DND-41 (cell line): ENCODE data around the gene NINJ1.

Experiments
- ATAC-seq: fragments of 200-7000 bp; cut with Tn5 transposase; 3 replicates; pipeline ENCODE4 v1.9.1; 2021; ENCODE audit warnings: low read depth; ENCODE audit not compliant: insufficient read depth
- DNase-seq: peaks from one replicate; pipeline ENCODE4 v3.0.0-alpha.2; 2020
- H2AFZ ChIP-seq: 2 replicates; pipeline ENCODE4 v1.6.0; 2012; ENCODE audit warnings: low read depth, low read length
- H3K27ac ChIP-seq: 2 replicates; pipeline ENCODE4 v1.5.1; 2012; ENCODE audit warnings: low read length, inconsistent platforms
- H3K27me3 ChIP-seq: fragments of 200-600 bp; sonication (generic); 2 replicates; pipeline ENCODE4 v1.6.0; 2012; ENCODE audit warnings: low read length, mild to moderate bottlenecking, inconsistent platforms; ENCODE audit not compliant: insufficient read depth, poor library complexity
- H3K36me3 ChIP-seq: 2 replicates; pipeline ENCODE4 v1.5.1; 2012; ENCODE audit warnings: low read length, inconsistent platforms; ENCODE audit not compliant: insufficient read depth
- H3K4me1 ChIP-seq: 2 replicates; pipeline ENCODE4 v1.5.1; 2012; ENCODE audit warnings: mild to moderate bottlenecking, low read length; ENCODE audit not compliant: insufficient read depth
- H3K4me2 ChIP-seq: 2 replicates; pipeline ENCODE4 v1.6.0; 2012; ENCODE audit warnings: mild to moderate bottlenecking, moderate library complexity, low read length, inconsistent platforms; ENCODE audit not compliant: insufficient read depth
- H3K4me3 ChIP-seq, 2 experiments: fragments of 200-600 bp in 1 of 2; shearing (Covaris generic) in 1 of 2; 2 replicates each; pipeline ENCODE4 v1.5.1; 2012 to 2016; ENCODE audit warnings: inconsistent platforms in 2 of 2, low read length in 2 of 2, mild to moderate bottlenecking in 2 of 2, low read depth in 1 of 2, moderate library complexity in 1 of 2
- H3K79me2 ChIP-seq: 2 replicates; pipeline ENCODE4 v1.6.0; 2012; ENCODE audit warnings: low read length, inconsistent platforms; ENCODE audit not compliant: insufficient read depth
- H3K9ac ChIP-seq: 2 replicates; pipeline ENCODE4 v1.6.0; 2012; ENCODE audit warnings: low read depth, mild to moderate bottlenecking, inconsistent platforms, low read length, moderate library complexity
- H3K9me3 ChIP-seq: 2 replicates; pipeline ENCODE4 v1.5.1; 2012; ENCODE audit warnings: low read length, moderate library complexity, mild to moderate bottlenecking, inconsistent platforms; ENCODE audit not compliant: insufficient read depth, severe bottlenecking
- H4K20me1 ChIP-seq: 2 replicates; pipeline ENCODE4 v1.6.0; 2012; ENCODE audit warnings: low read length; ENCODE audit not compliant: insufficient read depth
- EZH2 ChIP-seq: IDR thresholded peaks from 3 replicates; pipeline ENCODE4 v1.6.1; 2012; ENCODE audit warnings: borderline replicate concordance, low read depth, mild to moderate bottlenecking, moderate library complexity, low read length, inconsistent platforms; ENCODE audit not compliant: severe bottlenecking
- TF ChIP-seq, protein P1 (sequence below): IDR thresholded peaks from 2 replicates; pipeline ENCODE4 v1.5.1; 2012; ENCODE audit warnings: borderline replicate concordance, low read length, moderate library complexity, mild to moderate bottlenecking; ENCODE audit not compliant: poor library complexity, severe bottlenecking; ENCODE audit errors: extremely low read depth

The NINJ1 gene

DNA sequence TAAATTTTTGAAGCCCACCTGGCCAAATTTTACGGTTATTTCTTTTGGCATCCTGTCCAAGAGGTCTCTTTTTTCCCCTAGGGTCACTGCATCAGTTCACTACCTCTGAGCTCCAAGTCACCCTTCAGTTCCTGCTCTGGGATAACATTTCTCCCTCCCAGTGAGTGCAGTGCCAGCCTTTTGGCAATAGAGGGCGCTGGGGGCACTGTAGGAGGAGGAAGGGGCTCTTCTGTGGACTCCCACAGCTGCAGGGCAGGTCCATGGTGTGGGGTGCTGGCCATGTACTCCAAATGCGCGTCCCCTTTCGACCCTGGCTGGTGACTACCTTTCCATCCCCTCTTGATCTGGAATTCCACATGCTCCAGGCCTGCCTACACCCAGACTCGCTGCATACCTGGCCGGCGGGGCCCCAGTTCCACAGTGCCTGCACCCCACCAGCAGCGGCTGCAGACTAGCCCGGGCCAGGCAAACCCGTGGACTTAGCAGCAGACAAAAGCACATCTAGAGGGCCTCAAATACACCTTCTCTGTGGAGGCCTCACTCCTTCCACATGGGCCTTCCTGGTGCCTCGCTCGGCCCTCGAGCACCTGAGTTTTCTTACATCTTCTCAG lies 20.3 kb upstream of the NINJ1 start:
- no peaks in the 10 kb centered on the region for H3K27me3 ChIP-seq
- no peak overlapping the region for H3K9ac ChIP-seq
- no peak overlapping the region for H3K4me3 ChIP-seq
- TF ChIP-seq, protein P1, sequence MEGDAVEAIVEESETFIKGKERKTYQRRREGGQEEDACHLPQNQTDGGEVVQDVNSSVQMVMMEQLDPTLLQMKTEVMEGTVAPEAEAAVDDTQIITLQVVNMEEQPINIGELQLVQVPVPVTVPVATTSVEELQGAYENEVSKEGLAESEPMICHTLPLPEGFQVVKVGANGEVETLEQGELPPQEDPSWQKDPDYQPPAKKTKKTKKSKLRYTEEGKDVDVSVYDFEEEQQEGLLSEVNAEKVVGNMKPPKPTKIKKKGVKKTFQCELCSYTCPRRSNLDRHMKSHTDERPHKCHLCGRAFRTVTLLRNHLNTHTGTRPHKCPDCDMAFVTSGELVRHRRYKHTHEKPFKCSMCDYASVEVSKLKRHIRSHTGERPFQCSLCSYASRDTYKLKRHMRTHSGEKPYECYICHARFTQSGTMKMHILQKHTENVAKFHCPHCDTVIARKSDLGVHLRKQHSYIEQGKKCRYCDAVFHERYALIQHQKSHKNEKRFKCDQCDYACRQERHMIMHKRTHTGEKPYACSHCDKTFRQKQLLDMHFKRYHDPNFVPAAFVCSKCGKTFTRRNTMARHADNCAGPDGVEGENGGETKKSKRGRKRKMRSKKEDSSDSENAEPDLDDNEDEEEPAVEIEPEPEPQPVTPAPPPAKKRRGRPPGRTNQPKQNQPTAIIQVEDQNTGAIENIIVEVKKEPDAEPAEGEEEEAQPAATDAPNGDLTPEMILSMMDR = peak; percentile 82
- no peak for TF ChIP-seq EZH2
- ATAC-seq = peak; percentile 82
- no peak overlapping the region for H3K27ac ChIP-seq
- no peaks in the 10 kb centered on the region for H3K4me1 ChIP-seq
- DNase-seq = peak; percentile 61
- no peak overlapping the region for H3K4me2 ChIP-seq
- H3K9me3 ChIP-seq = no peaks in the 10 kb centered on the region
- no peaks in the 10 kb centered on the region for H3K36me3 ChIP-seq
- no peaks in the 10 kb centered on the region for H4K20me1 ChIP-seq
- no peaks in the 10 kb centered on the region for H3K79me2 ChIP-seq
- no peak overlapping the region for H2AFZ ChIP-seq

DNA sequence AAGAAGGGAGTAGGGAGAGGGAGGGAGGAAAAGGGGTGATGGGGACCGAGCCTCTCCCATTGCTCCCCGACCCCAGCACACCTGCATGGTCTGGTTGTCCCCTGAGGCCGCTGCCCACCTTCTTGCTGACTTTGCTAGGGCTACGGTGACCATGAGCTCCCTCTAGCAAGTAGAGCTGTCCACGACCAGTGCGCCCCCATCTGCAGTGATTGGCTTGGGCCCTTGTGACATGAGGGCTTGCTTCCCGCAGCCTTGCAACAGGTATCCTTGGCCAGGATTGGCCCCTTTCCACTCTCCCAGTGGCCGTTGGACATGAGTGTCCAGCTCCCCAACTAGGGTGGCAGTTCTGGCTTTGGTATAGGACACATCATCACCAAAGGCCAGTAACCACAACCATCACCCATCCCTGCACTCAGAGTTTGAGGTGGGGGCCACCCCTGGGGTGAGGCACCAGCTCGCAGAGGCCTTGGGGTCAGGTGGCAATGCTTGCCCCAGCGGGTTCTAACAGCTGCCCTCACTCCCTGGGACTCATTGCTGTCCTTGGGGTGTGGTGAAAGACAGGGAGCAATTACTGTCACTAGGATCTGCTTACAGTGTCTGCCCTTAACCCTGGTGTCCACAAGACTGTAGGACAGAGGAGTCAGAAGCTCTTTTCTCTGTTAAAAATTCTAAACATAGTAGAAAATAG lies 17.2 kb upstream of the NINJ1 start:
- H3K9me3 ChIP-seq = no peaks in the 10 kb centered on the region
- H3K4me3 ChIP-seq = no peak overlapping the region
- no peak overlapping the region for H3K4me2 ChIP-seq
- ATAC-seq (no peak), DNase-seq (no peak)
- no peaks in the 10 kb centered on the region for H3K36me3 ChIP-seq
- no peaks in the 10 kb centered on the region for H3K4me1 ChIP-seq
- no peak overlapping the region for H2AFZ ChIP-seq
- H3K27me3 ChIP-seq = no peaks in the 10 kb centered on the region
- no peak overlapping the region for H3K27ac ChIP-seq
- TF ChIP-seq EZH2 = no peak
- TF ChIP-seq, protein P1 = no peak
- no peak overlapping the region for H3K9ac ChIP-seq
- H4K20me1 ChIP-seq = no peaks in the 10 kb centered on the region
- H3K79me2 ChIP-seq = no peaks in the 10 kb centered on the region

DNA sequence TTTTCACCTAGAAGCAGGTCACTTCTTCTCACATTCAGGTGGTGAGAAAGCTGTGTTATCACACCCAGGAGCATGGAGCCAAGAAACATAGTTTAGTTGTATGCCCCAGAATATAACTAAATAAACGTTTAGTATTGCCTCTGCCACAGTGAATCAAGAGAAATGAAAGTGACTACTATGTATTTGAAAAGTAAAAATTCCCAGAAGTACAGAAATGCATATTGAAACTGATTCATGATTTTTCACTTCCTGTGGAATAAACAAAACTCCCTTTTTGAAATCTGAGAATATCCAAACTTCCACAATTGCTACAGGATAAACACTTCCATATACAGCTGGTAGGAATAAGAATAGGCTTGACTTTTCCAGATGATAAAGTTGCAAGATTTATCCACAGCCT lies 15.3 kb upstream of the NINJ1 start:
- Histone ChIP-seq H3K9me3 (no peaks in the 10 kb centered on the region), H3K27me3 (no peaks in the 10 kb centered on the region), H2AFZ (no peak overlapping the region), H3K4me2 (no peak overlapping the region), H3K27ac (no peak overlapping the region), H3K79me2 (no peaks in the 10 kb centered on the region), H3K4me3 (no peak overlapping the region), H3K36me3 (no peaks in the 10 kb centered on the region), H3K9ac (no peak overlapping the region), H3K4me1 (peaks cover 7% of the 10 kb centered on the region), H4K20me1 (no peaks in the 10 kb centered on the region)
- TF ChIP-seq, protein P1 = no peak
- TF ChIP-seq EZH2 = no peak
- ATAC-seq (no peak), DNase-seq (no peak)

DNA sequence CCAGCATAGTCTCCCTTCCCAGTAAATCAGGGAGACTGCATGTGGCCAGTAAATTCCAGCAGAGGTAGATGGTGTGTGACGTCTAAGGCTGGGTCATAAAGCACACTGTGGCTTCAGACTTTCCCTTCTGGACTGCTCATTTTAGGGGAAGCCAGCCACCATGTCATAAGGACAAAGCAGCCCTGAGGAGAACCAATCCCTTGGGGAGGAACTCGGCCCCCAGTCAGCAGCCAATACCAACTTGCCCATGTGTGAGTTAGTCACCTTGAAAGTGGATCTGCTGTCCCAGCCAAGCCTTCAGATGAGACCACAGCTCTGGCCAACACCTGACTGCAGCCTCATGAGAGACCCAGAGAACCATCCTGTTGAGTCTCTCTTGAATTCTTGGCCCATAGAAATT lies 14.7 kb upstream of the NINJ1 start:
- Histone ChIP-seq H3K27ac (no peak overlapping the region), H4K20me1 (no peaks in the 10 kb centered on the region), H3K4me2 (no peak overlapping the region), H3K36me3 (no peaks in the 10 kb centered on the region), H2AFZ (no peak overlapping the region), H3K4me3 (no peak overlapping the region), H3K4me1 (peaks cover 13% of the 10 kb centered on the region), H3K9me3 (no peaks in the 10 kb centered on the region), H3K27me3 (no peaks in the 10 kb centered on the region), H3K79me2 (no peaks in the 10 kb centered on the region), H3K9ac (no peak overlapping the region)
- no peak for ATAC-seq
- DNase-seq = no peak
- TF ChIP-seq EZH2 = no peak
- TF ChIP-seq, protein P1 = no peak
